Neural cell (in vitro differentiated cells): ENCODE data around the gene EIF4E2. TPM values are rescaled to one million over a fixed set of nuclear protein-coding genes. Genes with fewer than 3 reads are reported as not detected.

Source experiments
- H2AFZ ChIP-seq: fragments of 200-600, 300-800 bp; sonication (generic), shearing (Covaris generic); 2 replicates; pipeline ENCODE4 v1.6.0; 2014; ENCODE audit warnings: low read depth, mild to moderate bottlenecking, antibody characterized with exemption, low read length, moderate library complexity
- H3F3A ChIP-seq: fragments of 200-600 bp; shearing (Covaris generic); 2 replicates; pipeline ENCODE4 v1.6.1; 2016; ENCODE audit warnings: mild to moderate bottlenecking, moderate library complexity, mixed read lengths, antibody characterized with exemption, low read length; ENCODE audit not compliant: insufficient read depth, poor library complexity, severe bottlenecking
- H3K27ac ChIP-seq: fragments of 200-600, 300-800 bp; sonication (generic), shearing (Covaris generic); 2 replicates; pipeline ENCODE4 v1.5.1; 2014; ENCODE audit warnings: mild to moderate bottlenecking, low read length, moderate library complexity
- H3K27me3 ChIP-seq: fragments of 300-800, 200-600 bp; sonication (generic), shearing (Covaris generic); 2 replicates; pipeline ENCODE4 v1.6.0; 2014; ENCODE audit warnings: mild to moderate bottlenecking, low read depth, low read length, moderate library complexity; ENCODE audit not compliant: insufficient read depth
- H3K36me3 ChIP-seq: fragments of 300-800, 200-600 bp; sonication (generic), shearing (Covaris generic); 2 replicates; pipeline ENCODE4 v1.5.1; 2014; ENCODE audit warnings: mild to moderate bottlenecking, antibody characterized with exemption, low read length, moderate library complexity; ENCODE audit not compliant: insufficient read depth
- H3K4me2 ChIP-seq: fragments of 300-800, 200-600 bp; sonication (generic), shearing (Covaris generic); 2 replicates; pipeline ENCODE4 v1.6.0; 2014; ENCODE audit warnings: mild to moderate bottlenecking, low read length
- H3K4me3 ChIP-seq: fragments of 300-800, 200-600 bp; sonication (generic), shearing (Covaris generic); 2 replicates; pipeline ENCODE4 v1.5.1; 2014; ENCODE audit warnings: mild to moderate bottlenecking, low read length, moderate library complexity
- H3K79me2 ChIP-seq: fragments of 200-600 bp; shearing (Covaris generic); replicated peaks from 2 replicates; pipeline ENCODE4 v1.6.0; 2014; ENCODE audit warnings: mild to moderate bottlenecking, low read length, moderate library complexity; ENCODE audit not compliant: insufficient read depth
- H3K9ac ChIP-seq: fragments of 300-800, 200-600 bp; sonication (generic), shearing (Covaris generic); 2 replicates; pipeline ENCODE4 v1.6.1; 2016; ENCODE audit warnings: mild to moderate bottlenecking, low read length, mixed read lengths
- H3K9me2 ChIP-seq: fragments of 200-600 bp; shearing (Covaris generic); 2 replicates; pipeline ENCODE4 v1.6.1; 2016; ENCODE audit warnings: mild to moderate bottlenecking, low read length, mixed read lengths; ENCODE audit not compliant: insufficient read depth
- H3K9me3 ChIP-seq: fragments of 200-600, 300-800 bp; sonication (generic), shearing (Covaris generic); 2 replicates; pipeline ENCODE4 v1.6.1; 2016; ENCODE audit warnings: mild to moderate bottlenecking, mixed run types, low read length, moderate library complexity, mixed read lengths
- H4K20me1 ChIP-seq: fragments of 200-600 bp; shearing (Covaris generic); 2 replicates; pipeline ENCODE4 v1.6.1; 2016; ENCODE audit warnings: mild to moderate bottlenecking, mixed run types; ENCODE audit not compliant: insufficient read depth
- CTCF ChIP-seq: fragments of 450-650 bp; IDR thresholded peaks from 2 replicates; pipeline ENCODE4 v1.5.1; 2014; ENCODE audit warnings: antibody characterized with exemption, mild to moderate bottlenecking, moderate library complexity; ENCODE audit not compliant: poor library complexity, severe bottlenecking
- EP300 ChIP-seq: fragments of 450-650 bp; conservative IDR thresholded peaks from 2 replicates; pipeline ENCODE4 v1.6.1; 2014; ENCODE audit warnings: antibody characterized with exemption, mild to moderate bottlenecking, moderate library complexity; ENCODE audit not compliant: poor library complexity, severe bottlenecking
- EZH2 ChIP-seq: fragments of 200-600, 300-800 bp; shearing (Covaris generic), sonication (generic); IDR thresholded peaks from 2 replicates; pipeline ENCODE4 v1.6.1; 2014; ENCODE audit warnings: antibody characterized with exemption, low read length, borderline replicate concordance, mild to moderate bottlenecking; ENCODE audit not compliant: insufficient read depth, poor library complexity, severe bottlenecking
- MXI1 ChIP-seq: fragments of 450-650 bp; conservative IDR thresholded peaks from 2 replicates; pipeline ENCODE4 v1.6.1; 2014; ENCODE audit warnings: antibody characterized with exemption, mild to moderate bottlenecking; ENCODE audit not compliant: poor library complexity, severe bottlenecking
- POLR2AphosphoS5 ChIP-seq: IDR thresholded peaks from 2 replicates; pipeline ENCODE4 v1.6.1; 2012
- RAD21 ChIP-seq: fragments of 450-650 bp; conservative IDR thresholded peaks from 2 replicates; pipeline ENCODE4 v1.6.1; 2014; ENCODE audit warnings: antibody characterized with exemption, mild to moderate bottlenecking, moderate library complexity
- REST ChIP-seq: IDR thresholded peaks from 2 replicates; pipeline ENCODE4 v1.6.1; 2012; ENCODE audit warnings: borderline replicate concordance
- SMC3 ChIP-seq: fragments of 450-650 bp; conservative IDR thresholded peaks from 2 replicates; pipeline ENCODE4 v1.6.1; 2014; ENCODE audit warnings: antibody characterized with exemption, mild to moderate bottlenecking, moderate library complexity; ENCODE audit not compliant: poor library complexity
- TAF1 ChIP-seq: IDR thresholded peaks from 2 replicates; pipeline ENCODE4 v1.6.1; 2012; ENCODE audit warnings: low read depth
- polyA plus RNA-seq: library from polyadenylated mRNA; depleted of rRNA; stranded (reverse); fragments of >200 nt; gene quantifications from 2 replicates; pipeline ENCODE4 v1.2.3, GENCODE V29; 2014

EIF4E2 gene
- polyA plus RNA-seq, 1 donor from 2014 or later, result 57.6 TPM

GRCh38 chr2:232541195-232541960 is 9.1 kb upstream of the EIF4E2 start:
- Histone ChIP-seq H3K4me3 (no peak overlapping the region), H3K27me3 (no peaks in the 10 kb centered on the region), H3K36me3 (peaks cover 7% of the 10 kb centered on the region), H4K20me1 (no peaks in the 10 kb centered on the region), H3K27ac (no peak overlapping the region), H3K79me2 (peaks cover 4% of the 10 kb centered on the region), H3K9me2 (no peaks in the 10 kb centered on the region), H3K9ac (no peak overlapping the region), H3K9me3 (no peaks in the 10 kb centered on the region), H2AFZ (no peak overlapping the region), H3F3A (no peaks in the 10 kb centered on the region), H3K4me2 (no peak overlapping the region)
- TF ChIP-seq MXI1 (no peak), SMC3 (no peak), EP300 (no peak), TAF1 (no peak), CTCF (no peak), EZH2 (no peak), RAD21 (no peak), POLR2AphosphoS5 (no peak), REST (no peak)

GRCh38 chr2:232541961-232542714 is 8.4 kb upstream of the EIF4E2 start:
- no peak overlapping the region for H3K27ac ChIP-seq

More at GRCh38 chr2:232541961-232542714, 8.4 kb upstream of the EIF4E2 start:
- Histone ChIP-seq H3K9me2 (no peaks in the 10 kb centered on the region), H3K4me2 (no peak overlapping the region), H2AFZ (no peak overlapping the region), H3F3A (no peaks in the 10 kb centered on the region), H4K20me1 (no peaks in the 10 kb centered on the region), H3K9ac (no peak overlapping the region), H3K36me3 (peaks cover 14% of the 10 kb centered on the region), H3K79me2 (peaks cover 7% of the 10 kb centered on the region), H3K9me3 (no peaks in the 10 kb centered on the region), H3K27me3 (no peaks in the 10 kb centered on the region), H3K4me3 (no peak overlapping the region)
- no peak for TF ChIP-seq SMC3
- no peak for TF ChIP-seq EZH2
- no peak for TF ChIP-seq CTCF
- TF ChIP-seq MXI1, result no peak
- no peak for TF ChIP-seq RAD21
- TF ChIP-seq POLR2AphosphoS5, result no peak
- no peak for TF ChIP-seq REST
- TF ChIP-seq EP300, result no peak
- TF ChIP-seq TAF1, result no peak
